ENCODE results near the gene CUEDC1.

Gene CUEDC1

DNA sequence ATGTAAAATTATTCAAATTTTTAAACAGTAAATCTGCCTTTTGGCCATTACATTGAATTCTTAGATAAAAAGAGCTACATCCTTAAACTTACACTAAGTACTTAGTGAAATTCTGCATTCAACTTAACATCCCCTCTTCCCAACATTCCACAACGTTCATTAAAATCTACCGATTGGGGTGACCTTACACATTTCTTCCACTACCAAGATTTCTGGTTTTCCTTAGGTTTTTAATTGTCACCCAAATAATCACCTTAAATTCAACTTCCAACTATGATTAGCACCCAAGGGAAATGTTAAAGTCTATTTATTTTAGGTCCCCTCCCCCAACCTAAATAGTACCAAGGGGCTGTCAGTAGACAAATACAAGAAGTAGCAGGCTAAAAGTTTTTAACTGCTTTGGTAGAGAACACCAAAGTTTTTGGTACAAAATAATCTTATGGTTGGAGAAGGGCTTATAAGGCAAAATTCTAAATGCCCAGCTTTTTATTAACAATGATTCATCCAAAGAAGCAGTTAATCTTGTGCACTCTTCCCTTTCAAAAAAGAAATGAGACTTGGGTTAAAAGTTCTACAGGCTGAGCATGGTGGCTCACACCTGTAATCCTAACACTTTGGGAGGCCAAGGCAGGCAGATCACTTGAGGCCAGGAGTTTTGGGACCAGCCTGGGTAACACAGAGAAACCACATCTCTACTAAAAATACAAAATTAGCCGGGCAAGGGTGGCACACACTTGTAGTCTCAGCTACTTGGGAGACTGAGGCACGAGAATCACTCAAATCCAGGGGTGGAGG, 47.1 kb upstream of the CUEDC1 start:
- no peak overlapping the region for H3K9ac ChIP-seq (ENCODE audit: low read length)
- H3K9me2 ChIP-seq (replicated peaks; ENCODE audit: insufficient read depth, low read length), result no peaks in the 10 kb centered on the region
- no peak overlapping the region for H3K4me3 ChIP-seq (ENCODE audit: low read length)
- peaks cover 65% of the 10 kb centered on the region for H3F3A ChIP-seq (ENCODE audit: insufficient read depth, low read length)
- H3K9me3 ChIP-seq (replicated peaks; ENCODE audit: insufficient read depth, low read length), result no peaks in the 10 kb centered on the region
- peaks cover 31% of the 10 kb centered on the region for H3K36me3 ChIP-seq (replicated peaks; ENCODE audit: insufficient read depth, low read length)
- H3K27me3 ChIP-seq (replicated peaks; ENCODE audit: insufficient read depth, low read length), result no peaks in the 10 kb centered on the region
- TF ChIP-seq EZH2phosphoT487 (IDR thresholded peaks at IDR 0.05; ENCODE audit: low read length) (no peak), EZH2 (optimal IDR thresholded peaks at IDR 0.05; ENCODE audit: low read depth, low read length) (no peak)
- TF ChIP-seq, protein P1, sequence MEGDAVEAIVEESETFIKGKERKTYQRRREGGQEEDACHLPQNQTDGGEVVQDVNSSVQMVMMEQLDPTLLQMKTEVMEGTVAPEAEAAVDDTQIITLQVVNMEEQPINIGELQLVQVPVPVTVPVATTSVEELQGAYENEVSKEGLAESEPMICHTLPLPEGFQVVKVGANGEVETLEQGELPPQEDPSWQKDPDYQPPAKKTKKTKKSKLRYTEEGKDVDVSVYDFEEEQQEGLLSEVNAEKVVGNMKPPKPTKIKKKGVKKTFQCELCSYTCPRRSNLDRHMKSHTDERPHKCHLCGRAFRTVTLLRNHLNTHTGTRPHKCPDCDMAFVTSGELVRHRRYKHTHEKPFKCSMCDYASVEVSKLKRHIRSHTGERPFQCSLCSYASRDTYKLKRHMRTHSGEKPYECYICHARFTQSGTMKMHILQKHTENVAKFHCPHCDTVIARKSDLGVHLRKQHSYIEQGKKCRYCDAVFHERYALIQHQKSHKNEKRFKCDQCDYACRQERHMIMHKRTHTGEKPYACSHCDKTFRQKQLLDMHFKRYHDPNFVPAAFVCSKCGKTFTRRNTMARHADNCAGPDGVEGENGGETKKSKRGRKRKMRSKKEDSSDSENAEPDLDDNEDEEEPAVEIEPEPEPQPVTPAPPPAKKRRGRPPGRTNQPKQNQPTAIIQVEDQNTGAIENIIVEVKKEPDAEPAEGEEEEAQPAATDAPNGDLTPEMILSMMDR (IDR thresholded peaks at IDR 0.05; ENCODE audit: low read length), result no peak
- H2AFZ ChIP-seq (ENCODE audit: low read length), result no peak overlapping the region
- peaks cover 56% of the 10 kb centered on the region for H4K20me1 ChIP-seq (ENCODE audit: insufficient read depth, low read length)
- H3K79me2 ChIP-seq (ENCODE audit: low read length), result peaks cover 51% of the 10 kb centered on the region
- no peak overlapping the region for H3K4me2 ChIP-seq (ENCODE audit: low read depth, low read length)
- H3K4me1 ChIP-seq (ENCODE audit: low read length), result peaks cover 15% of the 10 kb centered on the region
- no peak for DNase-seq
- H3K27ac ChIP-seq (ENCODE audit: low read length), result no peak overlapping the region

DNA sequence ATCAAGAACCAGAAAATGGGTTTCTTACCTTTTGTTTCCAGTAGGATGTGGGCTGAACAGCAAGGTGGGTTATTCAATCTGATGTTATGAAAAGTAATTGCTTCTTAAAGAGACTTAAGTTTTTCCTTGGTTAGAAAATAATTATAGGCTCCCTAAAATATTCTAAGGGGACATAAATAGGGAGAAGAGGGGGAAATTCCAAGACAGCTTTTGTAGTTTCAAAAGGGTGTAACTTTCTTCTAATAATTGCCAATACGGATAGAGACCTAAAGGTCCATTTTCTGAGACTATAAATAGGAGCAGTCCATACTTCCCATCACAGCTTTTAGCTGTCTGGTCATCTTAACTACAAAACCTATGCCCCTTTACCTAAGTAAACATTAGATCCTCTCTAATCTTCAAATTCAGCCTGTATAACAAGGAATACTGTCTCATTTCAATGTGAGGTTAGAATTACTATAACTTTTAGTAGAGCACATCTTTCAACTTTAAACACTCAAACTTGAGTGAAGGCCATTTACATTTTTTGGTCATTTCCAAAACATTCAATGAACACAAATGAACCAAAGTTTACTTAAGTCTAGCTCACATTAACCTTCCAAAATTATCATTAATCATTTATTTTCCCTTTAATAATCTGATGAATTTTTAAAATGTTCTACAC, 46.4 kb upstream of the CUEDC1 start:
- TF ChIP-seq EZH2phosphoT487 (IDR thresholded peaks at IDR 0.05; ENCODE audit: low read length) (no peak), EZH2 (optimal IDR thresholded peaks at IDR 0.05; ENCODE audit: low read depth, low read length) (no peak)
- TF ChIP-seq, protein P1 (IDR thresholded peaks at IDR 0.05; ENCODE audit: low read length), result no peak
- Histone ChIP-seq H3K9me2 (replicated peaks; ENCODE audit: insufficient read depth, low read length) (no peaks in the 10 kb centered on the region), H3K4me2 (ENCODE audit: low read depth, low read length) (no peak overlapping the region), H3K27ac (ENCODE audit: low read length) (no peak overlapping the region), H3K36me3 (replicated peaks; ENCODE audit: insufficient read depth, low read length) (peaks cover 31% of the 10 kb centered on the region), H3K27me3 (replicated peaks; ENCODE audit: insufficient read depth, low read length) (no peaks in the 10 kb centered on the region), H4K20me1 (ENCODE audit: insufficient read depth, low read length) (peaks cover 56% of the 10 kb centered on the region), H3K4me1 (ENCODE audit: low read length) (peaks cover 15% of the 10 kb centered on the region), H3K4me3 (ENCODE audit: low read length) (no peak overlapping the region), H3K9me3 (replicated peaks; ENCODE audit: insufficient read depth, low read length) (no peaks in the 10 kb centered on the region), H2AFZ (ENCODE audit: low read length) (no peak overlapping the region), H3F3A (ENCODE audit: insufficient read depth, low read length) (peaks cover 72% of the 10 kb centered on the region), H3K79me2 (ENCODE audit: low read length) (peaks cover 46% of the 10 kb centered on the region), H3K9ac (ENCODE audit: low read length) (no peak overlapping the region)
- no peak for DNase-seq

DNA sequence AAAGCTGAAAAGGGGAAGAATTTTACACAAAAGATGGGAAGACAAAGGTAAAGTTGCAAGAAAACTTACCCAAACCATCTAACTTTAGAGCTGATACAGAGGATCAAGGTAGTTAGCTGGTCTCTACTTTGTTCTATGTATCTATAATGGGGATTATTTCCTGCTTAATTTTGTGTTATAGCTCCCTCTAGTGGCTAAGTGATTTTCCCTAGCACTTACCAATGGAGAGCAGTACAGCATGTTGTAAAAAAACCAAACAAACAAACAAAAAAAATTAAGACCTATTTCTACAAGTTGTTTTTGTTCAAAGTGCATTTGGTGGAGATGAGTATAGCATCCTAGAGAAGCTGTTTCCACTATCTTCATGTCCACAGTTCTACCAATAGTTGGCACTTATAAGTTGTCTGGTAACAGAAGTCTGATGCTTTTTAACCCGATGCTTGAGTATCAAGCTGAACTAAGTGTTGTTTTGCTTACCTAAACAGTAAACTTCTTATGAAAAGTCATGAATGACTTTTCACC, 44.3 kb upstream of the CUEDC1 start:
- DNase-seq, result peak; percentile 67
- Histone ChIP-seq H3K79me2 (ENCODE audit: low read length) (peaks cover 26% of the 10 kb centered on the region), H3F3A (ENCODE audit: insufficient read depth, low read length) (peaks cover 87% of the 10 kb centered on the region), H3K9ac (ENCODE audit: low read length) (no peak overlapping the region), H4K20me1 (ENCODE audit: insufficient read depth, low read length) (peaks cover 43% of the 10 kb centered on the region), H3K27me3 (replicated peaks; ENCODE audit: insufficient read depth, low read length) (no peaks in the 10 kb centered on the region), H3K4me1 (ENCODE audit: low read length) (peaks cover 16% of the 10 kb centered on the region), H3K9me3 (replicated peaks; ENCODE audit: insufficient read depth, low read length) (no peaks in the 10 kb centered on the region), H3K27ac (ENCODE audit: low read length) (no peak overlapping the region), H2AFZ (ENCODE audit: low read length) (no peak overlapping the region), H3K36me3 (replicated peaks; ENCODE audit: insufficient read depth, low read length) (peaks cover 16% of the 10 kb centered on the region), H3K4me2 (ENCODE audit: low read depth, low read length) (no peak overlapping the region), H3K4me3 (ENCODE audit: low read length) (no peak overlapping the region), H3K9me2 (replicated peaks; ENCODE audit: insufficient read depth, low read length) (no peaks in the 10 kb centered on the region)
- TF ChIP-seq, protein P1 (IDR thresholded peaks at IDR 0.05; ENCODE audit: low read length), result peak; percentile 89
- TF ChIP-seq EZH2 (optimal IDR thresholded peaks at IDR 0.05; ENCODE audit: low read depth, low read length), result no peak

Data from MM.1S (cell line).